ENCODE measurements around the gene PCK1.
"Not testable (repeated sequence)": the region's sequence is repeated elsewhere in the genome, so short reads cannot be mapped to it uniquely, and the experiment has no call there.

The PCK1 gene

GRCh38 chr20:57560554-57561355 lies at the start of gene PCK1:
Gene PCK1 (plus strand): TSS chr20:57561110. CDS start chr20:57561412, 302 bp downstream.
- Histone ChIP-seq H3K27me3 (ENCODE audit: control insufficient read depth in 5 of 5, insufficient read depth in 4 of 5, low read length in 5 of 5) (peaks cover 0 to 3% (median 0%) of the 10 kb centered on the region in 5 donors), H3K4me3 (ENCODE audit: low read depth in 1 of 5, low read length in 5 of 5) (peak within 1 kb of the TSS; percentile 47 to 84 (median 66)), H3K9ac (ENCODE audit: low read length in 5 of 5) (peak within 1 kb of the TSS in 3 of 5 donors; percentile 15 to 73 (median 50)), H3K36me3 (ENCODE audit: control insufficient read depth in 5 of 5, insufficient read depth in 5 of 5, low read length in 5 of 5) (peaks cover 2 to 30% (median 23%) of the 10 kb centered on the region in 5 donors), H3K9me3 (ENCODE audit: control insufficient read depth in 5 of 5, low read length in 5 of 5) (no peaks in the 10 kb centered on the region), H3K27ac (ENCODE audit: low read depth, low read length) (peak within 1 kb of the TSS; percentile 79), H3K4me1 (ENCODE audit: control insufficient read depth in 5 of 5, insufficient read depth in 5 of 5, low read length in 5 of 5) (peaks cover 10 to 73% (median 66%) of the 10 kb centered on the region in 5 donors)

- not testable (repeated sequence) for H3K36me3 ChIP-seq (ENCODE audit: control insufficient read depth in 5 of 5, insufficient read depth in 5 of 5, low read length in 5 of 5); H3K9me3 ChIP-seq (ENCODE audit: control insufficient read depth in 5 of 5, low read length in 5 of 5); H3K27ac ChIP-seq (ENCODE audit: low read depth, low read length); H3K27me3 ChIP-seq (ENCODE audit: control insufficient read depth in 5 of 5, insufficient read depth in 4 of 5, low read length in 5 of 5); H3K4me3 ChIP-seq (ENCODE audit: low read depth in 1 of 5, low read length in 5 of 5); H3K9ac ChIP-seq (ENCODE audit: low read length in 5 of 5)
- peaks cover 4 to 19% (median 16%) of the 10 kb centered on the region in 5 donors for H3K4me1 ChIP-seq (ENCODE audit: control insufficient read depth in 5 of 5, insufficient read depth in 5 of 5, low read length in 5 of 5)
Observed at GRCh38 chr20:57511709-57512108, 49.2 kb upstream of the PCK1 start.

GRCh38 chr20:57512432-57512831 lies 48.5 kb upstream of the PCK1 start:
- Histone ChIP-seq H3K4me1 (ENCODE audit: control insufficient read depth in 5 of 5, insufficient read depth in 5 of 5, low read length in 5 of 5) (peaks cover 4 to 19% (median 15%) of the 10 kb centered on the region in 5 donors), H3K27ac (ENCODE audit: low read depth, low read length) (no peak overlapping the region), H3K9me3 (ENCODE audit: control insufficient read depth in 5 of 5, low read length in 5 of 5) (no peaks in the 10 kb centered on the region), H3K27me3 (ENCODE audit: control insufficient read depth in 5 of 5, insufficient read depth in 4 of 5, low read length in 5 of 5) (no peaks in the 10 kb centered on the region), H3K9ac (ENCODE audit: low read length in 5 of 5) (no peak overlapping the region), H3K4me3 (ENCODE audit: low read depth in 1 of 5, low read length in 5 of 5) (no peak overlapping the region), H3K36me3 (ENCODE audit: control insufficient read depth in 5 of 5, insufficient read depth in 5 of 5, low read length in 5 of 5) (no peaks in the 10 kb centered on the region)

GRCh38 chr20:57513199-57513598 lies 47.7 kb upstream of the PCK1 start:
- H3K9me3 ChIP-seq (ENCODE audit: control insufficient read depth in 5 of 5, low read length in 5 of 5) = no peaks in the 10 kb centered on the region
- peaks cover 4 to 24% (median 16%) of the 10 kb centered on the region in 5 donors for H3K4me1 ChIP-seq (ENCODE audit: control insufficient read depth in 5 of 5, insufficient read depth in 5 of 5, low read length in 5 of 5)
- peak overlapping the region in 1 of 5 donors; percentile 39 for H3K9ac ChIP-seq (ENCODE audit: low read length in 5 of 5)
- H3K36me3 ChIP-seq (ENCODE audit: control insufficient read depth in 5 of 5, insufficient read depth in 5 of 5, low read length in 5 of 5) = no peaks in the 10 kb centered on the region
- no peak overlapping the region for H3K27ac ChIP-seq (ENCODE audit: low read depth, low read length)
- H3K4me3 ChIP-seq (ENCODE audit: low read depth in 1 of 5, low read length in 5 of 5) = no peak overlapping the region
- no peaks in the 10 kb centered on the region for H3K27me3 ChIP-seq (ENCODE audit: control insufficient read depth in 5 of 5, insufficient read depth in 4 of 5, low read length in 5 of 5)

DNA sequence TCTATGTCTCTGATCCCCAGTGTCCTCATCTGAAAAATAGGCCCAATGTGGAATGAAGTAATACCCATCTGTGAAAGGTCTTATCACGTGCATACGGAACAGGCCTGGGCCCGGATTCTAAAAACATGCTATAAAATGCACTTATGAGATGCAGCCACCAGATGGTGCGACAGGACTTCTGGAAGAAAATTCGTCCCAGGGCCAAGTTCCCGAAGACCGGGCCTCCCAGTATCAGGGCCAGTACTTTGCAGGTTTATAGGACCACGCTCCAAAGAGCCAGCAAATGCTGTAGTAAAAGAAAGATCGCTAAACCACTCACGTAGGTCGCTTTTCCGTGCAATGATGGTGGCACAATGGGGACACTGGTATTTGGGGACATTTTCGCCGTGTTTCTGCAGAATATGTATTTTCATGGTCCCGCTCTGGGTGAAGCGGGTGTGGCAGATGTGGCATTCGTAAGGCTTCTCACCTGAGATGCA lies 46.6 kb upstream of the PCK1 start:
- Histone ChIP-seq H3K9ac (ENCODE audit: low read length in 5 of 5) (peak overlapping the region in 1 of 5 donors; percentile 39), H3K9me3 (ENCODE audit: control insufficient read depth in 5 of 5, low read length in 5 of 5) (no peaks in the 10 kb centered on the region), H3K4me1 (ENCODE audit: control insufficient read depth in 5 of 5, insufficient read depth in 5 of 5, low read length in 5 of 5) (peaks cover 4 to 29% (median 17%) of the 10 kb centered on the region in 5 donors), H3K27me3 (ENCODE audit: control insufficient read depth in 5 of 5, insufficient read depth in 4 of 5, low read length in 5 of 5) (no peaks in the 10 kb centered on the region), H3K36me3 (ENCODE audit: control insufficient read depth in 5 of 5, insufficient read depth in 5 of 5, low read length in 5 of 5) (no peaks in the 10 kb centered on the region), H3K27ac (ENCODE audit: low read depth, low read length) (no peak overlapping the region), H3K4me3 (ENCODE audit: low read depth in 1 of 5, low read length in 5 of 5) (no peak overlapping the region)

DNA sequence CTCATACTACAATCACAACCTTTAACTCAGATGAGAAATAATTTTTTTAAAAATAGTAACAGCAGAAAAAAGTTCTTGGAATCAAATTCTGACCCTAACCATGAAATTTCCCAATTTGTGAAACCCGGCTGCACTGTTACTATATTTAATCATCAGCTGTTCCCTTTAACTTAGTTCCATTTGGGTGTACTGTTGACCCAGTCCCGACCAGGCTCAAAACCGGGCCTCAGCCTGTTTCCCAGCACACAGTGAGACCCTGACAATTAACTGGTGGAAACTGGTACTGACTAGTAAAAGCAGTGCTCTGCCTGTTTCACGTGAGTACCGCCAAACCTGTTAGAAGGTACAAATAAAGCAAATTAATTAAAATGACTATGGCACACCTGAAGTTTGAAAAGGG lies 43.0 kb upstream of the PCK1 start:
- H3K27ac ChIP-seq (ENCODE audit: low read depth, low read length) = peak overlapping the region; percentile 92
- H3K9ac ChIP-seq (ENCODE audit: low read length in 5 of 5) = peak overlapping the region in 3 of 5 donors; percentile 38 to 48 (median 43)
- no peaks in the 10 kb centered on the region for H3K36me3 ChIP-seq (ENCODE audit: control insufficient read depth in 5 of 5, insufficient read depth in 5 of 5, low read length in 5 of 5)
- H3K4me1 ChIP-seq (ENCODE audit: control insufficient read depth in 5 of 5, insufficient read depth in 5 of 5, low read length in 5 of 5) = peaks cover 4 to 29% (median 17%) of the 10 kb centered on the region in 5 donors
- H3K4me3 ChIP-seq (ENCODE audit: low read depth in 1 of 5, low read length in 5 of 5) = no peak overlapping the region
- no peaks in the 10 kb centered on the region for H3K9me3 ChIP-seq (ENCODE audit: control insufficient read depth in 5 of 5, low read length in 5 of 5)
- no peaks in the 10 kb centered on the region for H3K27me3 ChIP-seq (ENCODE audit: control insufficient read depth in 5 of 5, insufficient read depth in 4 of 5, low read length in 5 of 5)

DNA sequence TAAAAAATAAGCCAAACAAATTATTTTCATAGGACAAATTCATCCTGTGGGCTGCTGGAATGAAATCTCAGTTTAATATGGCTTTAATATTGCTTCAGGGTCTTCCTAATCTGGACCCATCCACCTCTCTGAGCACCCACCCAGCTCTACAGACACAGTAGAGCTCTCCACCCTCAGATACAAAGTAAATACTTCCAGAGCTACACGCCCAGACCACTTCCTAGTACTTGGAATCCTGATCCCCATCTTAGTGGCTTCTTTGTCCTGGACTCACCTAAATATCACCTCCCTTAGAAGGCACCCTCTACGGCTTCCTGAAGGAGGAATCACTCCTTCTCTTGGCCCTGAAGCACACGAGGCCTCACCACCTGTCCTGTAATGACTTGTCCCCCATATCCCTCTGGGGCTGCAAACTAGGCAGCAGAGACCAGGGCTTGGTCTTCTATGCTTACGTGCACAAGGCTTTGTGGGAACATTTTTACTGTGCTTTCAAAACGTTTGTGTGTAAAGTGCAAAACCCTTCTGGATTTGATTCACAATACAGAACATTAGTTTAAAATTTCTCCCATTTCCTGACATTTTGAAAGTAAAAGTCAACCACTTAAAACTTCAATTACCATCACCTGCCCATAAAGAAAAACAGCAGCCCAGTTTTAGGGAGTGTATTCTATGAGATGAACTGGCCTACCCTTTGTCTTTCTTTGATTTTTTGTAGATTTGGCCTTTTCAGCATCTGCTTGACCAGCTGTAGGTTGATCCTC lies 38.4 kb upstream of the PCK1 start:
- H3K36me3 ChIP-seq (ENCODE audit: control insufficient read depth in 5 of 5, insufficient read depth in 5 of 5, low read length in 5 of 5) = no peaks in the 10 kb centered on the region
- H3K4me1 ChIP-seq (ENCODE audit: control insufficient read depth in 5 of 5, insufficient read depth in 5 of 5, low read length in 5 of 5) = peaks cover 0 to 11% (median 7%) of the 10 kb centered on the region in 5 donors

DNA sequence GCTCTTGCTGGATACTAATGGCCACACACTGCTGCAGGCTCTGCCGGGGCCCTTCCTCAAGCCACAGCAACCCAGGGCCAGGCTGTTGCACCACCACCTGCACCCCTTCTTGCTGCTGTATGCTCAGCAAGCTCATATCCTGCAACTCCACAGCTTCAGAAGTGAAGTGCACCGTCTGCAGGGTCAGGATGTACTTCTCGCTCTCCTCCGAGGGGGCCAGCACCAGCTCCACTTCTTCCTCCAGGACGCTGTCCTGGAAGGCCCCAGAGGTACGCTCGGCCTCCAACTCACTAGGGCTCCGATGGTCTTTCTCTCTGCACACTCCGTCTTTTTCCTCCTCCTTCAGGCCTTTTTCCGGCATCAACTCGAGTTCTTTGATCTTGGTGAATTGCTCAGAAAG lies 37.1 kb upstream of the PCK1 start:
- Histone ChIP-seq H3K9ac (ENCODE audit: low read length in 5 of 5) (no peak overlapping the region), H3K36me3 (ENCODE audit: control insufficient read depth in 5 of 5, insufficient read depth in 5 of 5, low read length in 5 of 5) (no peaks in the 10 kb centered on the region), H3K4me1 (ENCODE audit: control insufficient read depth in 5 of 5, insufficient read depth in 5 of 5, low read length in 5 of 5) (peaks cover 0 to under 1% (median 0%) of the 10 kb centered on the region in 5 donors), H3K27ac (ENCODE audit: low read depth, low read length) (no peak overlapping the region), H3K9me3 (ENCODE audit: control insufficient read depth in 5 of 5, low read length in 5 of 5) (no peaks in the 10 kb centered on the region), H3K4me3 (ENCODE audit: low read depth in 1 of 5, low read length in 5 of 5) (no peak overlapping the region), H3K27me3 (ENCODE audit: control insufficient read depth in 5 of 5, insufficient read depth in 4 of 5, low read length in 5 of 5) (no peaks in the 10 kb centered on the region)

More for the DNA sequence above, 38.4 kb upstream of the PCK1 start:
- no peaks in the 10 kb centered on the region for H3K27me3 ChIP-seq (ENCODE audit: control insufficient read depth in 5 of 5, insufficient read depth in 4 of 5, low read length in 5 of 5)
- H3K9ac ChIP-seq (ENCODE audit: low read length in 5 of 5) = no peak overlapping the region
- H3K27ac ChIP-seq (ENCODE audit: low read depth, low read length) = no peak overlapping the region
- H3K4me3 ChIP-seq (ENCODE audit: low read depth in 1 of 5, low read length in 5 of 5) = no peak overlapping the region
- no peaks in the 10 kb centered on the region for H3K9me3 ChIP-seq (ENCODE audit: control insufficient read depth in 5 of 5, low read length in 5 of 5)

- Histone ChIP-seq H3K4me1 (ENCODE audit: control insufficient read depth in 5 of 5, insufficient read depth in 5 of 5, low read length in 5 of 5) (no peaks in the 10 kb centered on the region), H3K4me3 (ENCODE audit: low read depth in 1 of 5, low read length in 5 of 5) (no peak within 1 kb of the TSS), H3K9me3 (ENCODE audit: control insufficient read depth in 5 of 5, low read length in 5 of 5) (no peaks in the 10 kb centered on the region), H3K27me3 (ENCODE audit: control insufficient read depth in 5 of 5, insufficient read depth in 4 of 5, low read length in 5 of 5) (no peaks in the 10 kb centered on the region), H3K27ac (ENCODE audit: low read depth, low read length) (no peak within 1 kb of the TSS), H3K9ac (ENCODE audit: low read length in 5 of 5) (no peak within 1 kb of the TSS), H3K36me3 (ENCODE audit: control insufficient read depth in 5 of 5, insufficient read depth in 5 of 5, low read length in 5 of 5) (no peaks in the 10 kb centered on the region)
Observed at GRCh38 chr20:57524511-57525176, 36.3 kb upstream of the PCK1 start, which contains the start of gene CTCFL. Gene CTCFL (minus strand): TSS chr20:57525140. CDS start chr20:57524205, 935 bp downstream.

Measured in subcutaneous abdominal adipose tissue (tissue), 5 donors.